KBM-7 (cell line): ENCODE results near the gene IGFBP1.

ENCODE experiments used
- DNase-seq: peaks from one replicate; pipeline ENCODE4 v3.0.0-alpha.2; 2015
- in situ Hi-C: fragments of 300-500 bp; cut with MboI; formaldehyde crosslinking; loops from 2 replicates; pipeline ENCODE4 v1.14.3; 2020; ENCODE audit warnings: low sequenced_read_pairs, low pct_unique_long_range_greater_than_20kb, mixed read lengths

IGFBP1 gene

DNA sequence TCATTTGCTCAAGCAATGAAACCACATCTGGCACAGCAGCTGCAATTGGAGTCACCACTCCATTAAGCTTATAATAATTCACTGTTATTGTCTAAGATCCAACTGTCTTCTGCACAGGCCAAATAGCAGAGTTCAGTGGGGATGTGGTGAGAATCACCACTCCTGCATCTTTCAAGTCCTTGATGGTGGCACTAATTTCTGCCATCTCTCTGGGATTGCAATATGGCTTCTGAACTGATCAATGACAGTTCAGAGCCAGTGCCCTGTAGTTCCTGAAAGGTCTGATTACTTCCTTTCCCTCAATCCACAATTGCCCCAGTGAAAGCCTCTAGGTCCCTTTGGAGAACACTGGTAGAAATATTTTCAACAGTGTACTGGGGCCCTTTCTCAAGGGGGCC lies 6.4 kb downstream of the IGFBP1 start:
- in situ Hi-C loops, result no loop called here
- DNase-seq, result no peak

DNA sequence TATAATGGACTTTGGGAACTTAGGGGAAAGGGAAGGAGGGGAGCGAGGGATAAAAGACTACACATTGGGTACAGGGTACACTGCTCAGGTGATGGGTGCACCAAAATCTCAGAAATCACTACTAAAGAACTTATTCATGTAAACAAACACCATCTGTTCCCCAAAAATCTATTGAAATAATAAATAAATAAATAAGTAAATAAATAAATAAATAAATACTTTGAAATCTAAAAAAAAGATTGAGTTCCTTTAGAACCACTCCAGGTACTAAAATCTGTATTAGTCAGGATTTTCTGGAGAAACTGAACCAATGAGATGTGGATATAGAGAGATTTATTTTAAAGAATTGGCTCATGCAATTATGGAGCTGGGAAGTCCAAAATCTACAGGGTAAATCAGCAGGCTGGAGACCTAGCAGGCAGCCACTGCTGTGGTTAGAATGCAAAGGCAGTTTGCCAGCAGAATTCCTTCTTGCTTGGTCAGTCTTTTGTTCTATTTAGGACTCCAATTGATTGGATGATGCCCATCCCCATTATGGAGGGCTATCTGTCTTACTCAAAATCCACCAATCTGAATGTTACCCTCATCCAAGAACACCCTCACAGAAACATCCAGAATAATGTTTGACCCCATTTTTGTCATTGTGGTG lies 8.9 kb downstream of the IGFBP1 start:
- DNase-seq, result no peak
- in situ Hi-C loops, result no loop called here

GRCh38 chr7:45898222-45898621 lies 9.9 kb downstream of the IGFBP1 start:
- no peak for DNase-seq
- in situ Hi-C loops, result no loop called here

- no peak for DNase-seq
Measured at GRCh38 chr7:45901566-45901965, 13.3 kb downstream of the IGFBP1 start.

DNA sequence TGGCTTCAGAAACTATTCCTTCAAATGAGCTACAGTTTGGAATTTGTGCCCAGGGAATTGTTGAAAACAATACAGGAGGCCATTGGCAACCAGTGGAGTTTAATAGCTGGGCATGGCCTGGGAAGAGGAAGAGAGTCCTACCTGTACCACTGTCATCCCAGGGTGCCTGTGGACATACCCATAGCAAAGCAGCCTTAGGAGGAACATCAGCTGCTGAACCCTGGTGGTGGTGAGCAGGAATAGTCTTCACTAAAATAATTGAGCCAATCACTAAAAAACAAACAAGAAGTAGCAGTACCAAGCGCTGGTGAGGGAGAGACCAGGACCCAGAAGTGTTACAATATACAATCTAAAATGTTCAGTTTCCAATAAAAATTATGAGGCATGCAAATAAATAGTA lies 14.5 kb downstream of the IGFBP1 start:
- DNase-seq, result no peak
- in situ Hi-C loops, result loop anchor here (25.0 kb wide), 2 partner anchors 409 to 1184 kb away; no protein-coding TSS in a partner anchor

More at GRCh38 chr7:45901566-45901965, 13.3 kb downstream of the IGFBP1 start:
- in situ Hi-C loops, result loop anchor here (25.0 kb wide), 2 partner anchors 411 to 1186 kb away; no protein-coding TSS in a partner anchor

DNA sequence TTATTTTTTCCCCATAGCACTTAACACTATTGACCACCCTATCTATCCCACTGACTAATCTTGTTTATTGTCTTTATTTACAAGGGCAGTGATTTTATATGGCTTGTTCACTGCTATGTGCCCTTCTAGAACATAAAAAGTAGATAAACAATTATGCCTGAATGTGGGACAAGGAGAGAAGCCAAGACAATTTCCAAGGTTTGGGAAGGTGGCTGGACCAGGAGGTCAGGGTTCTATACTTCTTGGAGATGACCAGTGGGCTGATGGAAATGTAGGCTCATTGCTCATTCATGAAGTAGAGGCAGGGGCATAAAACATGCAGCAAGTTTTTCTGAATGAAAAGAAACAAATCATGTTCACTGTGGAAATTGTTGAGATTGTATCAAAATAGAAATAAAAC lies 21.3 kb downstream of the IGFBP1 start:
- in situ Hi-C loops, result loop anchor here (25.0 kb wide), 2 partner anchors 403 to 1178 kb away; no protein-coding TSS in a partner anchor
- DNase-seq, result no peak

DNA sequence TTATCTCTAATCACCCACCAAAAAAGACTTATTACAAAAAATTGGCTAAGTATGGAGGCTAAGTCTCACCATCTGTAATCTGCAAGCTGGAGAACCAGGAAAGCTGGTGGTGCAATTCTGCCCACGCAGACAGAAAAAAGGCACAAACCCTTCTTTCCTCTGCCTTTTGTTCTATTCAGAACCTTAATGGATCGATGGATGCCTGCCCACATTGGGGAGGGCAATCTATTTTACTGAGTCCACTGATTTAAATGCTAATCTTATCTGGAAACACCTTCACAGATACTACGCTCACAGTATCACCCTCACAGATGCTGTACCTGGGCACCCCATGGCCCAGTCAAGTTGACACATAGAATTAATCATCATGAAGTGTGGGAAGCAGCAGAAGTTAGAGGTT lies 22.6 kb downstream of the IGFBP1 start:
- in situ Hi-C loops, result loop anchor here (25.0 kb wide), 2 partner anchors 401 to 1176 kb away; no protein-coding TSS in a partner anchor
- DNase-seq, result no peak

GRCh38 chr7:45911311-45911710 lies 23.0 kb downstream of the IGFBP1 start:
- in situ Hi-C loops, result loop anchor here (25.0 kb wide), 2 partner anchors 401 to 1176 kb away; no protein-coding TSS in a partner anchor
- DNase-seq, result no peak

- DNase-seq, result no peak
- in situ Hi-C loops, result loop anchor here (25.0 kb wide), 2 partner anchors 399 to 1174 kb away; no protein-coding TSS in a partner anchor
Measured at GRCh38 chr7:45912972-45913371, 24.7 kb downstream of the IGFBP1 start.

DNA sequence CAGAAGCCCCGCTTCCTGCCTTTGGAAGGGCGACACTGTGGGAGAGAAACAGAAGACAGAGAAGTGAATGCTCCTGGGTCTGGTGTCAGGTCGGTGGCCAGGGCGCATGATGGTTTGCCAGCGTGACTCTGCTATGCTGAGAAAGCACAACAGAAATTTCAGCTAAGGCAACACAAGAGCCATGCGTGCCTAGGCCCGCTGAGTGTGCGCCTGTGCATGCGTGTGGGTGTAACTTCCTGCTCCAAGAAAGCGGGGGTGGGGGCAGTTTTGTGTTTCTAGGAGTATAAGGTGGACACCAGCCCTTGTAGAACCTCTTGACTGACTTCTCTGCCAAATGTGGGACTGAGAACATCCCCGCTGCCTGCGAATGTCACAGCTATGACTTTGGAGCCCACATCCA lies 26.6 kb downstream of the IGFBP1 start:
- no peak for DNase-seq
- in situ Hi-C loops, result loop anchor here (25.0 kb wide), 2 partner anchors 397 to 1172 kb away; no protein-coding TSS in a partner anchor

GRCh38 chr7:45915606-45916005 lies 27.3 kb downstream of the IGFBP1 start:
- in situ Hi-C loops, result loop anchor here (25.0 kb wide), 2 partner anchors 397 to 1172 kb away; no protein-coding TSS in a partner anchor
- DNase-seq, result no peak

DNA sequence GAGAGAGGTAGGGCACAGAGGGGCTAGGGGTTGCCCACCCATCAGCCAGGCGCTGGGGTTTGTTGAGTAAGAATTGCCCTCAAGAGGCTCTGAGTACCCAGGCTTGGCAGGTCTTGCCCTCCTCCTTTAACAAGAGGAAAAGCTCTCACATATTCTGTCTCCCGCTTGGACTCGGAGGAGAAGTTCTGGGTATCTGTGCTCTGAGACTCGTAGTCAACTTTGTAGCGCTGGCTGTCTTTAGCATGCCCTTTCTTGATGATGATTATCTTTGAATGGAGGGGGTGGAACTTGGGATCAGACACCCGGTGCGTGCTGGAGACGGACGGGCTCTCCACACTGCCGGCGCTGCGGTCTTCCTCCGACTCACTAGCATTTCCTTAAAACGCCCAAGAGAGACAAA lies 28.8 kb downstream of the IGFBP1 start:
- DNase-seq, result no peak
- in situ Hi-C loops, result loop anchor here (25.0 kb wide), 2 partner anchors 395 to 1170 kb away; no protein-coding TSS in a partner anchor

- peak; percentile 70 for DNase-seq
- in situ Hi-C loops, result loop anchor here (25.0 kb wide), 2 partner anchors 395 to 1170 kb away; no protein-coding TSS in a partner anchor
Measured at GRCh38 chr7:45917658-45918057, 29.4 kb downstream of the IGFBP1 start.

- in situ Hi-C loops, result loop anchor here (25.0 kb wide), 2 partner anchors 394 to 1169 kb away; no protein-coding TSS in a partner anchor
- no peak for DNase-seq
Measured at GRCh38 chr7:45918556-45918955, 30.3 kb downstream of the IGFBP1 start.

DNA sequence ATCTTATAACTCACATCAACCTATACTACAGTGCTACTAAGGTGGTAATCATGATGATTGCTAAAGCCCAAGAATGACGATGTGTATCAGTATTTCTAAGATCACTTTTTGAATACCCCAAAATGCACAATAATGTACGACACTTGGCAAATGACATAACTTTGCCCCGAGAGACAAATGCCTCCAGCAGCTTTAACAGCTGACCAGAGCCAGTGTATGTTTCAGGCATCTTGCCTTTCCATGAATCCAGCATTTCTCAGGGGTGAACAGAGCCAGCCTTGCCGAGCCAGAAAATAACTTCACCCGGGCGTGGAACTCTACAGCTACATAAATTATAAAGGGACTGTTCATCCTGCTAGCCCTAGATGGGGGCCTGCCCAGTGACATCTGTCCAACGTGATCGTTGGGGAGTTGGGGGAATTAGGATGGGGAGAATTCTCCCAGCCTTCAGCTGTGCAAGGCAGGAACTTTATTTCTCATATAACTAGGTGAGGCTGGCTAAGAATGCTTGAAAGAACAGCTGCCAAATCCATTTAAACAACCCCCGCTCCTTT lies 31.0 kb downstream of the IGFBP1 start:
- in situ Hi-C loops, result loop anchor here (25.0 kb wide), 2 partner anchors 393 to 1168 kb away; no protein-coding TSS in a partner anchor
- no peak for DNase-seq

GRCh38 chr7:45919993-45920459 lies 31.7 kb downstream of the IGFBP1 start:
- in situ Hi-C loops, result loop anchor here (25.0 kb wide), 2 partner anchors 392 to 1167 kb away; no protein-coding TSS in a partner anchor
- no peak for DNase-seq

DNA sequence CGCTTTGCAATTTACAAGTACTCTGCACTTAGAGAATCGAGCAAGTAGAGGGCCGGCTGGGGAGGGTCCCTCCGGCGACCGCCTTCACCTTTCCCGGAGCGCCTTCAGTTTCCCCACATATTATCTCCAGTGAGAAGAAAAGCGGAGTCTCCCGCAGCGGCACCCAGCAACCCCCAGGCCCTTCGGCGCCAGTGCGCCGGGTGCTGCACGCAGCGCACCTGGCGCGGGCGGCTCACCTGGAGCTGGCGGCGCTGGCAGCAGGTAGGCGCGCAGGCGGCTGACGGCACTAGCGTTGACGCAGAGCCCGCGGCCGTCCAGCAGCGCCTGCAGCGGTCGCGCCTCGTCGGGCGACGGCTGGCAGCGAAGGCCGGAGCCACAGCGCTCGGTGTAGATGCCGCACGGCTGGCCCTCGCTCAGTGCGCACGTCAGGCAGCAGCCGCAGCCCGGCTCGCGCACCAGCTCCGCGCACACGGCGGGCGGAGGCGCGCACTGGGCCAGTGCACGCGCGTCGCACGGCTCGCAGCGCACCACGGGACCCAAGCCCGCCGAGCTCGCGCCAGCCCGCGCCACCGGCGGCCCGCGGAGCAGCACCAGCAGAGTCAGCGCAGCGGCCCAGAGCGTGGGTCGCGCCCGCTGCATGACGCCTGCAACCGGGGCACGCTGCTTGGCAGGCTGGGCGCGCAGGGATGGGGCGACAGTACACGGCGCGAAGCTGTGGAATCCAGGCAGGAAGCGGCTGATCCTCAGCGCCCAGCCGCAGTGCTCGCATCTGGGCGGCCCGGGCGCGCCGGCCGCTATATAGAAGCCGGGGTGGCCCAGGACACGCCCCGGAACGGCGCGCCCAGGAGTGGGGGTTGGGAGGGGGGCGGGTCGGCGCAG lies 32.5 kb downstream of the IGFBP1 start, which contains the start of gene IGFBP3:
TSS of gene IGFBP3 (minus strand) at position 771 of the 879 bp plus-strand sequence. CDS start at position 639, 132 bp downstream.
- in situ Hi-C loops, result loop anchor here (25.0 kb wide), 2 partner anchors 392 to 1167 kb away; no protein-coding TSS in a partner anchor
- no peak for DNase-seq

- in situ Hi-C loops, result loop anchor here (25.0 kb wide), 2 partner anchors 391 to 1166 kb away; no protein-coding TSS in a partner anchor
- DNase-seq, result no peak
Measured at GRCh38 chr7:45921381-45921698, 33.1 kb downstream of the IGFBP1 start.
